Measurements from ENCODE around the gene SMU1.

SMU1 gene

DNA sequence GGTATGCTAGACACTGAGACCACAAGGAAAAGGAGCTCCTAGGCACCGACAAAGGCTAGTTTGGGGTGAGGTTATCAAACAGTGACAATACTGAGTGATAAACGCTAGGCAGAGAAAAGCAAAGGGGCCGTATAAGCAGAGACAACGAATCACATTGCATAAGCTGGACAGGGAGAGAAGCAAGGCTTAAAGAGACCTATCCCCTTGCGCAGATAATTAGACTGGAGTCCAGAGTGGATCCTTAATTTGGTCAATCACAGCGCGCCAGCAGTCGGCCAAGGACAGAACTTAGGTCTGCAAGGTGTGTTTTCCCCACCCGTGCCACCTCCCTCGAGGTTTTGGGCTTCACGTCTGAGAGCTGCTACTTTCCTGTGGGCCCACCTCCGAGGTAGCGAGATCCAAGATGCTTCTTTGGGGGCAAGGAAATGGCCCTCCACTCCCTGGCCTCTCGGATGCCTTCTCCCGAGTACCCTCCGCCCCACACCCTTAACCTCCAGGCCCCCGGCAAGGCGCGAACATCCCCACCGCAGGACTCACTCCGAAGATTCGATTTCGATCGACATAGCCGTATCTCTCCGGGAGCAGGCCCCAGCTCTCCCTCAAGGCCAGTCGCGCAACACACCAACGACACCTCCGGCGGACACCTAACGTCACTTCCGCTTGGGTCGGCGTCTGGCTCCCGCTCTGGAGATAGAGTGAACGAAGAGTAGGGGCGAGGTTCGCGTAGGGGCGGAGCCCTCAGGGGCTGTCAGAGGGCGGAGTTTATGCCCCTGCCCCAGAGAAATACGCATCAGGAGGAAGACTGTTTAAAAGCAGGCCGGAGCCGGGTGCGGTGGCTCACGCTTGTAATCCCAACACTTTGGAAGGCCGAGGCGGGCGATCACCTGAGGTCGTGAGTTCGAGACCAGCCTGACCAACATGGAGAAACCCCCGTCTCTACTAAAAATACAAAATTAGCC, at the start of gene SMU1:
SMU1 (minus strand) TSS at position 629 of the 959 bp plus-strand sequence; CDS start at position 563, 66 bp downstream.
- DNase-seq = peak; percentile 98

DNA sequence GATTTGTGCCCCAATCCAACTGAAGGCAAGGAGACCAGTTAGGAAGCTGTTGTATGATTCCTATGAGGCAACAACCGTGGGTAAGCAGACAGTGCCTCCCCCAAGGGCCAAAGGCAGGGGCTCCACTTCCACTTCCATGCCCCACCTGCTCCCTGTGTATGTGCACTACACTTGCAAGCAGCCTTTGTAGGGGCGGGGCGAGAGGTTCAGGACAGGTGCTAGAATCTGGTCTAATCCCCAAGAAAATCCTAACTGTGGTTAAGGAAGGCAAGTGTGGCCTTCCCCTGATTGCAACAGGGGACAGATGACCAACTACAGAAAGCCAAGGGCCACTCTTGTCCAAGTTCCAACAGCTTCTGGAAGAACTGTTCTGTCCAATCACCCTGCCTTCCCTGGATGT, 49.0 kb upstream of the SMU1 start:
- DNase-seq = no peak

DNA sequence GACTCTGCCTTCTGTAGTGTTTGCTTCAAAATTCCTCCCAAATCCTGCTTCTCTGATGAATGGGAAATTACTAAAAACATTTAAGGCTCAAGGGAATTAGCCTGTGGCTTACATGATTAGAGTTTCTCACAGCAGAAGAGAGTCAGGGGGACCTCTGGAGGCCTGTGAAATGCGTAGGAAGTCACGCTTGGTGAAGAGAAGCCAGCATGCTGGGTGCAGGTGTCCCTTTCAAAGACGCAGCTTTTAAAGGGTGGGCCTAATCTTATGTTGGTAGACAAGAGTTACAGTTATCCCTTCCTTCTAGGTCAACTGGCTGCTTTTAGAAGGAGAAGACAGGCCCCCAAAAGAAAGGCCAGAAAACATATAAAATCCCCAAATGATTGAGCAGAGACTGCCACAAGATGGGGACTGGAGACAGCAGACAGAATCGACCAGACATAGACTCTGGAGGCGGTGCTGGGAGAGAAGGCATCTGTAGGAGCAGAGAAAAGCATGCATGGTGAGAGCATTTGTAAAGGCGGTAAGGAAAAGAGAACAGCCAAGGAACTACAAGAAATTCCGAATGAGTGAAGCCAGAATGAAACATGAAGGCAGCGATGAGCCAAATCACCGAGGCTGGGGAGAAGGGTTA, 48.4 kb upstream of the SMU1 start:
- no peak for DNase-seq

DNA sequence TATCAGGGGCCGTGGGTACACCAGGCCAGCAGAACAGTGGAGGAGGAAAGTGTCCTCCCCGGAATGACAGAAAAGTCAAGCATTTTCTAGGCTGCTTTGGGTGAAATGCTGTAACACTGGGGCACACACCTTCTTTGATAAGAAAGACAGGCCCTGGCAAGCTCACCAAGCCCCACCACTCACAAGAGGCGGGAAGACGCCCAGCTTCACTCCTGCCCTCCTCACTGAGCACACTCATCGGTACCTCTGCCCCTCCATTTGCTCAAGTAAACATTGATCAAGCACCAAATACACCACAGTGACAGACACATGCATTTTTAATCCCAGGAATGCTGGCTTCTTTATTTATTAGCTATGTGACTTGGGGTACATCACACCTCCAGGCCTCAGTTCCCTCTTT, 47.6 kb upstream of the SMU1 start:
- no peak for DNase-seq

DNA sequence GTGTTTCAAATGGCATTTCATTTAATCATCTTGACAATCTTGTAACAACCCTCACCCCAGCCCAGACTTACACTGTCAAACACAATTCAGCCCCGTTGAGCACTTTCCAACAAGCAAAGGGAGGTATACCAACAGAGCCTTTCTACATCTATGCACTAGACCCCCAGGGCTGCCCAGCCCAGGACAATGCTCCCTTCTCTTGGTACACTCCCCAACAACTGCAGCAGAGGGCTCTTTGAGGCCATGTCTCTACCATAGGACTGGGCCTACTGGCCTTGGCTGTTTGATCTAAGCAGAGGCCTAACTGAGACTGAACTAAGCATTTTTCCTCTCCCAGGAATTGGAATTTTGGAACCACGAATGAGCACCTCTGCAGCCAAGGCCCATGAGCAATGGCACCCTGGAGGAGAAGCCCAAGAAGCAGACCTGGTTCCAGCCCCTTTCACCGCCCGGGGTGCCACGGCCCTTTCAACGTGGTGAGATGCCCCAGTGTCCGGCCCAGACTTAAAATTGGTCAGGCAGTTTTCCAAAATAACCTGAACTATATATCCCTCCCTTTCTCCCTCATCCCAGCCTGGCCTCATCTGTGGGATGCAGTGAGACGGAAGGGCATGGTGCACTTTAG, 47.0 kb upstream of the SMU1 start:
- no peak for DNase-seq

DNA sequence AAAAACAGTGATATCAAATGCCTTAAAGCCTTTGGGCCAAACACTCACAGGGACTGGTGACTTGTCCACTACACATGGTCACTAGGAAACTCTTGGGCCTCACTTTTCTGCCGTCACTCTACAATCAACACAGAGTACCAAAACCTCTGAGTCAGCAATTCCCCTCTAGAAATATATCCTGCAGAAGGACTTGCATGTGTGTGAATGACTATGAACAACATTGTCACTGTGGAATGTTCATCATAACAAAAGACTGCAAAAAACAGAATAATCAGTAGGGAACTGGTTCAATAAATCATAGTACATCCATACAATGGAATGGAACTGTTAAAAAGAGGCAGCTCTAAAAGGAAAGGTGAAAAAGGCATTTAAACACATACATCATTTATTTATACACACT, 44.1 kb upstream of the SMU1 start:
- no peak for DNase-seq

DNA sequence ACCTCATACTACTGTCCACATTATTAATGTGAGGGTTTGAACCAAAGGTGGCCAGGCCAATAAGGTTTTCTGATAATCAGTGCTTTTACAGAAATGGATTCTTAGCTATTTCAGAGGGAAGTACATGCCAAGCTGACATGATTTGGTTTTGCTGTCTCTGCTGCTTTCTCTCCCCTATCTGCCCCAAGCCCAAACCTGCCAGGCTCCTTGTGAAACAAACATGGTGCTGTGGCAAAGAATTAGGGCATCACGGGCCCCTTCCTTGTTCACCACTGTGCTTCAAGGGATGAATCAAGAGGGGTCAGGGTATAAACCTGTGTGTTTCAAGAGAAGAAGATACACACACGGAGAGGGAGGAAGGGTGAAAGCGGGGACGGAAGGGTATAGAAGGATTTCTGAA, 41.3 kb upstream of the SMU1 start:
- DNase-seq = no peak

DNA sequence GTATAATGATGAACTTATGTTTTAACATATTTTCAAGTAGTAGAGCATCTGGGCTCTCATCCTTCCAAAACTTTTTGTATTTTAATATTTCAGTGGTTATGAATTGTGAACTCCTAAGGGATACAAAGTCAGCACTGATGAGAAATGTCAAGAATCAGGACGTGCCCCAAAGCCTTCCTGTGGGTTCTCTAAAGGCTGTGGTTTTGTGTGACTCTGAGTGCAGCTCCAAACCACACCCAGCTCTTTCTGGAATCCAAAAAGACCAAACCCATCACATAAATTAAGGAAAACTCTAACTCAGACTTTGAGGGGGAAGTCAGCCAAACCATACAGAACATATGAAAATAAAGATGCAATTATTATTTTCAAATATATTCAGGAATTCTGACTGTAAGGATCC, 40.8 kb upstream of the SMU1 start:
- DNase-seq = peak; percentile 60

DNA sequence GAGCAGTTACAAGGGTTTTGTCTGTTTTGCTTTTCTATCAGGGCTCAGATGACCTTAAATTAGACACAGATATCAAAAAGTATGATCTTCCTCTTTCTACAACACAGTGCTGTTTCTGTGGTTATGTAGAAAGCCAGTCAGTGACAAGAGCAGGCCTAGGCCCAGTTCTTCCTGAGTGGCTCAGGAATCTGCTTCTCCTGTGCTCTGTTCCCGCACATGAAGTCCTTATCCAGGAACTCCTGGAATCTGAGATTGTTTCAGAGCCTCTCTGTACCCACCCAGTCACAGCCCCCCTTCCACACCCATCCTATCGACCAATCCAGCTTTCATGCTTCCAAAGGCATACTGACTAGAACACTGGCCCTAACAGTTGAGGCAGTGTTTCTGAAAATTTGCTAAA, 40.4 kb upstream of the SMU1 start:
- no peak for DNase-seq

DNA sequence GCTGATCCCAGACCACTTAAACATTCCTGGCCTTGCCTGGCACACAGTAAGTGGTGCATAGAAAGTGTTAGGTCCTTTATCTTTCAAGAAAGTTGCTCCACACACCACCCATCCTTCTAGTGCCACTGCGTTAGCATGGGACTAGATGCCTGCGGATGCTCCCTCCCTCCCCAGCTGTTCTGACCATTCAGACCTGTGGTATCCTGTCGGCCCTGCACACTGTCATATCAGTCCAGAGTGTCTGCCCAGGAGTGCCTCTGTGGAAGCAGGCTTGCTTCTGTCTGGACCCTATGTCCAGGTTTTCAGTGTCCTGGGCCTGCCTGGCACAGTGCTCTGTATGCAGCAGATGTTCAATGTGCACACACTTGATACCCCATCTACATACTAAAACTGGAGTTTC, 38.3 kb upstream of the SMU1 start:
- no peak for DNase-seq

DNA sequence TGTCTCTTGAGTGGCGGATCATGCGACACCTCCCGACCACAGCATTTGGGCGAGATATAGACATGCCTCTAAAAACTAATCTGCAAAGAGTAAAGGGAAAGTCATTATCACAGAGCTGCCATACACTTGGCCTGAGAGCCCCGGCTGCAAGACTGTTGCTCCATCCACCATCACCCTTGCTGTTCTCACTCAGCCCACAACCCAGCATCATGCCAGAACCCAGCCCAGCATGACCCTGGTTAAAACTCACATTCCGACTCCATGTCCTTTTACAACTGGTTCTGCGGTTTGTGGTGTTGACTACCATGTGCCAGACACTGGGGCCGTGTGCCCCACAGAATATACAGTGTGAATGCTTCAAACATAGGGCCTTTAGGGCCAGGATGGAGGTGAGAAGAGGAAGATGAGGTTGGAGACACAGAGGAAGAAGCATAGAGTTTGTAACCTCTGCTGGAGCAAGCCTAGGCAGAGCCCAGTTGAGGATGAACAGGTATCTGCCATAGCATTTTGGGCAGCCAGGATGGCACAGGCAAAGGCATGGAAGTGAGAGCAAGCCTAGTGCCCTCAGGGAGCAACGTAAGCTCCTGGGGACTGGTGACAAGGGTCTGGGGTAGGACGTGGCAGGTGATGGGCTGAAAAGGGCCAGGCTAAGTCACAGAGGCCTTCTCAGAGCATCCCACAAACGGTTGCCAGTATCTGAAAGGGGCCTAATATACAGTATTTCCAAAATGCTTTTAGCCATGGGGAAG, 37.5 kb upstream of the SMU1 start:
- no peak for DNase-seq

DNA sequence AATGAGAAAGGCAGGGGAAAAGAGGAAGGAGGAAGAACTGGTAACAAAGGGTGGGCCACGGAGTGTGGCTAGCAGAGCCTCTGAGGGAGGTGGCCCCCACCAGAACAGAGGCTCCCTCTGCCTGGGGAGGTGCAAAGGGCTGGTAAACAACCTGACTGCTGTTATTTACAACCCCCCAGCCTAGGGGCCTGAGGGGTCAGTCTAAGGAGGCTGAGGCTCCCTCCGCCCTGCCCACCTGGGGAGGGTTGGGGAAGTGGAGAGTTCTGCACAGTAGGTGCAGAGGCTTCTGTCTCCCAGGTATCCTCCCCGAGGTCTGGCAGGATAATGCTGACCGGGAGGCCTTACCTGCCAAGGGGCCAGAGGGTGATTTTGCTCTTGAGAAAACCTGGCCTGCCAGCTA, 35.6 kb upstream of the SMU1 start:
- DNase-seq = no peak

DNA sequence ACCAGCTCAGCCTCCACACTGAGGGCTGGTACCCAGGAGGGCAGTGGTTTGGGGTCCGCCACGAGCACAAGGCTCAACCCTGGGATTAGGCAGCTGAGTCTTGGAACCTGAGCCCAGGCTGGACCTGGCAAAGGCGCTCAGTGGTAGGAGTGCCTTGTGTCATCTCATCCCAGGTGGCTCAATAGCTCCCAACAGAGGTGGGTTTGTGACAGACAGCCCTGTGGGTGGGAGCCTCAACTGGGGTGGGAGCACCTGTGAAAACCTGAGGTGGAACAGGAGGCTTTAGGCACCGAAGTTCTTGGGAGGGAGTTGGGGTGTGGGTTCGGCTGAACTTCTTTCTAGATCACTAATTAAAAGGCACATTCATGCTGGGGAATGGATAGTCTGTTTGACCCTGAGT, 35.2 kb upstream of the SMU1 start:
- no peak for DNase-seq

DNA sequence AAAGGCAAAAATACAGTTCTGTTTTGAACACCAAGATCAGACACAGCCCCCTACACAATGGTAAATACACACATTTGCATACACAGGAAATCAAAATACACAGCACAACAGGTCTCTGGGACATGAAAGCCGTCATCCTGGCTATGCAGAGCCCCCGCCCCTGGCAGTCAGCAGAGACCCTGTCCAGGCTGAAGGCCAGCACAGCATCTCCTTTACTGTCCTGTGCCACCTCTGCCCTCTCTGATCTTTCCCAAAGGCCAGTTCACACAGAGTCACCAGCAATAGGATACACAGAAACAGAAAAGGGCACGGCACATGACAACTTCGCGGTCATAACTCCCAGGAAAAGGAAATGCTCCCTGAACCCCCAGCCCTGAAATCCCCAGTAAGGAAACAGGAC, 34.2 kb upstream of the SMU1 start:
- DNase-seq = no peak

DNA sequence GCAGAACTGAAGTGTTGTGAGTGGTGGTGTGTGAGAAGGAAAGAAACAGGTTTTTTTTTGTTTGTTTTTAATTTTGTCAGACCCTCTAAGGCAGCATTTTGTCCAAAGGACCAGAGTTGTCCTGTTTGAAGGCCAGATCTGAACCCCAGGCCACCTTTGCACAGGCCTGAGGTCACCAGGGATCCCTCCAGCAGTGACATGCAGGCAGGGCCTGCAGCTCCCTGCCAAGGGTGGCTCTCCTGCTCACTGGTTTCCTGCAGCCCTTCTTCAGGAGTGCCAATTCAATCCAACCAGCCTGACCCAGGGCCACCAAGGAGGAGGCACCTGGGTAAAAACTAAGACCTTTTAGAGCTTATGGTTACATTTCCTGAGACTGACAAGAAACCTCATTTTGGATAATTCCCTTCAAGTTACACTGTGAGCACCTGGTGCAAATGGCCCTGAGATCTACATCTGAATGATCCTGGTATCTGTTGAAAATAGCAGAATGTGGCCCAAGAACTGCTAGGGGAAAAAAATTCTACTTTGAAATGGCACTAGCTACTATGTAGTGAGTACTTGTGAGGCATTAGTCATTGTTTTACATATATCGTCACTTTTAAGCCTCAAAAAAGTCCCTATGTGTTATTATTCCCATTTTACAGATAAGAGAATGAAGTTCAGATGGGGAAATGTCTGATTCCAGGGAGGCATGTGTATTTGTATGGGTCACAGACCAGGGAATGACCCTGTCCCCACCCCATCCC, 33.5 kb upstream of the SMU1 start:
- DNase-seq = no peak

DNA sequence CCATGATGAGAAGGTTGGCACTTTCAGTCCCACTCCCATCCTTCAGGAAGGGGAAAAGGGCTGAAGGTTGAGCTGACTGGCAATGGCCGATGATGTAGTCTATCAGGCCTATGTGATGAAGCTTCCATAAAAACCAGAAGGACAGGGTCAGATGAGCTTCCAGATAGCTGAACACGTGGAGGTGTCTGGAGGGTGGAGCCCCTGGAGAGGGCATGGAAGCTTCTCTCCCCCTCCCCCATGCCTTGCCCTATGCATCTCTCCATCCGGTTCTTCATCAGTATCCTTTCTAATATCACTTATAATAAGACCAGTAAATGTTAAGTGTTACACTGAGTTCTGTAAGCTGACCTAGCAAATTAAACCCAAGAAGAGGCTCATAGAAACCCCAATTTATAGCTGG, 32.6 kb upstream of the SMU1 start:
- no peak for DNase-seq

DNA sequence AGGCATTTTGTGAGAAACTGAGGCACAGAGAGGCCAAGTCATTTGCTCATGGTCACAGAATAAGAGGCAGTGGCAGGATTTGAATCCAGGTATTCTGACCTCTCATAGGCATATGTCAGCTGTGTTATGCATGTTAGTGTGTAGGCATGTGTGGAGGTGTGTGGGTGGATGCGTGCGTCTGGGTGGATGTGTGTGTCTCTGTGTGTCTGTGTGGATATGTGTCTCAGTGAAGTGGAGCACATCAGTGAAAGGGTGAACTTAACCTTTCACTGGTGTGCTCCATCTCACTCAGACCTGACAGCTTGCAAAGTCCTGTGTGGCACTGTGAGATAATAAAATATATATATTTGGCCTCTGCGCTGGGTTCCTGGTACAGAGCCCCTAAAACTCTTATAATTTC, 32.0 kb upstream of the SMU1 start:
- no peak for DNase-seq

DNA sequence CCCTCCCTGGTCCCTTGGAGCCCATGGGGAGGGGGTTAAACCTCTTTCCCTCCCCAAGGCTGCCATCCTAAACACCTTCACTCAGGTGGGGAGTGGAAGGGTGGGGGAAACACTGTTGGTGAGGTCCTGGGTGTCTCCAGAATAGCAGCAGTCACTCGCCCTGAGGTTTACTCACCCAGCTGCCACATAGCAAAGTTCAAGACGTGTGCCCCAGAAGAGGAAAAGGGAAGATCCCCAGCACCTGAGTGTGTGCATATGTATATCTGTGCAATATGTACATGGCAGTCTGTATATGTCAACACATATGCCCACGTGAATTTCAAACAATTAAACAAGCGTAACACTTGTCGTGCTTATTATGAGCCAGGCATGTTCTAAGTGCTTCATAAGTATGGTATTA, 31.3 kb upstream of the SMU1 start:
- DNase-seq = no peak

DNA sequence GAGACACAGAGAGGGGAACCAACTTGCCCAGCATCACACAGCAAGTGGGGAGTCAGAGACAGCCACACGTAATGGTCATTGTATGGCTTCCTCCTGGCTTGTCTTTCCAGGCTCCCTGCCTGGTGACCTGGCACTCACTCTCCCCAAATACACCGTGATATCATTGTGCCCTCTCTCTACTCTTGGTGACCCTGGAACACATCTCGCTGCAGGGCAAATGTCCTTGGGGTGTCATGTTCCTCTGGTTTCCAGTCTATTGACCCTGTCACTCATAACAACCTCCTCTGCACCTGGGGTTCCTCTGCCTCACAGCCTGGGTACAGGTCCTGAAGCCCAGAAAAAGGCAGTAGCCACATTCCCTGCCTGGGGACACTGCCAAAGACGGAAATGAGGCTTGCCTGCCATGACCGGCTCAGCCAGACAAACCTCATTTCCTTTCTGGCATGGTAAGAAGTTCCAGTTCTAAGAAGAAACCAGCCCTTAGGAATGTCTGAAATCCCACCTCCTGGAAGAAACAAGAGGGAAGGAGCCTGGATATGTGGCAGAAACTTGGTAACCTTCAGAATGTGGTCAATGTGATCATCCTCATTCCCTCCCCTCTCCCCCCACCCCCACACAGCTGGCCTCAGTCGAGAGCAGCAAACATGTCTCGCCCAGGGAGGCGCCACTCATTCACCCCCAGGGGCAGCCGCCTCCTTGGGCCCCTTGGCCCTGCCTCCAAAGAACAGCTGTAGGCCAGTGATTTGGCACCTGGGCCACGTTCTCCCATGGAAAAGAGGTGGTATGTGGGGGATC, 30.6 kb upstream of the SMU1 start:
- DNase-seq = peak; percentile 91

DNA sequence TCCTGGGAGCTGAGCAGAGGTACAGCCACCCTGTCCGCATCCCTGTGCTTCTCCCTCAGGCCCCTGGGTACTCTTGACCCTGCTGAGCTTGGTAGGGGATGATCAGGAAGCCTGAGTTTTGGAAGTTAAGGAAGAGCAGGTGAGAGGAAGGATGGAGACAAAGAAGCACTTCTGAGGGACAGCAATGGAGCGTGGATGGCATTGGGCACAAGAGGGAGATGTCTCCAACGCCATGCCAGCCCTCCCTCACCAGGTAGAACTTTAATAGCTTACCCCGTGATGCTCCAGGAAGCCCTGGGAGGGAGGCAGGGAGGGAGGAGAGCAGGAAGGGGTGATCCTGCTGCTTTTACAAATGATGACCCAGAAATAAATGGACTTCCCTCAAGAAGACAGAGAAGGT, 29.9 kb upstream of the SMU1 start:
- DNase-seq = no peak

DNA sequence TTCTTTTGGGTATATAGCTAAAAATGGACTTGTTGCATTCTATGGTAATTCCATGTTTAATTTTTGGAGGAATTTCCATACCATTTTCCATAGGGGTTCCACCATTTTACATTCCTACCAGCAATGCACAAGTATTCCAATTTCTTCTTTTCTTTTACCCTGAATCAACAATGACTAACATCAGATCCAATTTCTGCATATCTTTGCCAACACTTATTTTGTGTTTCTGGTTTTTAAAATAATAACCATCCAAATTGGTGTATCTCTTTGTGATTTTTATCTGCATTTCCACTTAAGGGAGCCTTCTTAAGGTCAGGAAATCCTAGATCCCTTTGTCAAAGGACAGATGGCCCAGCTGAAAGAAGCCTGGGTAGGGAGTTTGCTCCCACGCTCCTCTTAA, 29.5 kb upstream of the SMU1 start:
- no peak for DNase-seq

DNA sequence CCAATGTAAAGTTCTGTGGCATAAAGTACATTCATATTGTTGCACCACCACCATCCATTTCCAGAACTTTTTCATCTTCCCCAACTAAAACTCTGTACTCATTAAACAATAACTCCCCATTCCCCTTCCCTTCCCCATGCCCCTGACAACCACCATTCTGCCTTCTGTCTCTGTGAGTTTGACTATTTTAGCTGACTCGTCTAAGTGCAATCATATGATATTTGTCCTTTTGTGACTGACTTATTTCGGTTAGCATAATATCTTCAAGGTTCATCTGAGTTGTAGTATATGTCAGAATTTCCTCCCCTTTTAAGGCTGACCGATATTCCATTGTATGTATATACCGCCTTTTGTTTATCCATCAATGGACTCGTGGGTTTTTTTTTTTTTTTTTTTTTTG, 29.0 kb upstream of the SMU1 start:
- no peak for DNase-seq
